ENCODE results near the gene TTLL12. TPM values are rescaled to one million over a fixed set of nuclear protein-coding genes. Genes with fewer than 3 reads are reported as not detected.

TTLL12 gene
- total RNA-seq, 1 experiment from 2014 or later: 61.0 TPM

GRCh38 chr22:43226377-43227238 lies 39.7 kb upstream of the TTLL12 start:
- H3K27ac Mint-ChIP-seq (ENCODE audit: low read depth, unreplicated experiment): no peak overlapping the region
- ChIA-PET POLR2A (no interaction called here), CTCF (no interaction called here)
- no peaks in the 10 kb centered on the region for H3K36me3 Mint-ChIP-seq (ENCODE audit: insufficient read depth, unreplicated experiment)
- intact Hi-C loops (cut with micrococcal nuclease): no loop called here
- no peak for TF ChIP-seq CTCF (IDR thresholded peaks at IDR 0.05; ENCODE audit: unreplicated experiment)
- no peaks in the 10 kb centered on the region for H3K9me3 Mint-ChIP-seq (ENCODE audit: unreplicated experiment)
- H3K4me3 Mint-ChIP-seq (ENCODE audit: unreplicated experiment): no peak overlapping the region
- peaks cover 29% of the 10 kb centered on the region for H3K27me3 Mint-ChIP-seq (ENCODE audit: insufficient read depth, unreplicated experiment)
- DNase-seq (ENCODE audit: unreplicated experiment): no peak
- BruUV-seq (replicated peaks): no TSS peak
- H3K4me1 Mint-ChIP-seq (ENCODE audit: insufficient read depth, unreplicated experiment): peaks cover 12% of the 10 kb centered on the region

GRCh38 chr22:43225609-43226008 lies 38.7 kb upstream of the TTLL12 start:
- no TSS peak for BruUV-seq (replicated peaks)
- H3K4me3 Mint-ChIP-seq (ENCODE audit: unreplicated experiment): no peak overlapping the region
- no peak for DNase-seq (ENCODE audit: unreplicated experiment)
- TF ChIP-seq CTCF (IDR thresholded peaks at IDR 0.05; ENCODE audit: unreplicated experiment): no peak
- no peak overlapping the region for H3K27ac Mint-ChIP-seq (ENCODE audit: low read depth, unreplicated experiment)
- ChIA-PET POLR2A (no interaction called here), CTCF (no interaction called here)
- H3K9me3 Mint-ChIP-seq (ENCODE audit: unreplicated experiment): no peaks in the 10 kb centered on the region
- H3K36me3 Mint-ChIP-seq (ENCODE audit: insufficient read depth, unreplicated experiment): no peaks in the 10 kb centered on the region
- intact Hi-C loops (cut with micrococcal nuclease): no loop called here
- peaks cover 7% of the 10 kb centered on the region for H3K4me1 Mint-ChIP-seq (ENCODE audit: insufficient read depth, unreplicated experiment)
- H3K27me3 Mint-ChIP-seq (ENCODE audit: insufficient read depth, unreplicated experiment): peaks cover 29% of the 10 kb centered on the region

GRCh38 chr22:43222987-43223386 lies 36.1 kb upstream of the TTLL12 start:
- H3K4me1 Mint-ChIP-seq (ENCODE audit: insufficient read depth, unreplicated experiment): no peaks in the 10 kb centered on the region
- H3K27me3 Mint-ChIP-seq (ENCODE audit: insufficient read depth, unreplicated experiment): peaks cover 22% of the 10 kb centered on the region
- CTCF ChIA-PET: no interaction called here

GRCh38 chr22:43222262-43222661 lies 35.3 kb upstream of the TTLL12 start:
- intact Hi-C loops (cut with micrococcal nuclease): no loop called here
- H3K9me3 Mint-ChIP-seq (ENCODE audit: unreplicated experiment): no peaks in the 10 kb centered on the region
- no peaks in the 10 kb centered on the region for H3K4me1 Mint-ChIP-seq (ENCODE audit: insufficient read depth, unreplicated experiment)
- no peak overlapping the region for H3K27ac Mint-ChIP-seq (ENCODE audit: low read depth, unreplicated experiment)
- peaks cover 18% of the 10 kb centered on the region for H3K27me3 Mint-ChIP-seq (ENCODE audit: insufficient read depth, unreplicated experiment)
- POLR2A ChIA-PET: no interaction called here
- H3K4me3 Mint-ChIP-seq (ENCODE audit: unreplicated experiment): no peak overlapping the region
- peak; percentile 13 for DNase-seq (ENCODE audit: unreplicated experiment)
- BruUV-seq (replicated peaks): no TSS peak
- no peaks in the 10 kb centered on the region for H3K36me3 Mint-ChIP-seq (ENCODE audit: insufficient read depth, unreplicated experiment)
- CTCF ChIA-PET: interaction anchor here (1.2 kb wide), 1 partner anchor 9 kb away, joined by 4 read pairs; no protein-coding TSS in a partner anchor
- TF ChIP-seq CTCF (IDR thresholded peaks at IDR 0.05; ENCODE audit: unreplicated experiment): no peak

More at GRCh38 chr22:43222987-43223386, 36.1 kb upstream of the TTLL12 start:
- intact Hi-C loops (cut with micrococcal nuclease): no loop called here
- POLR2A ChIA-PET: no interaction called here
- Mint-ChIP-seq H3K9me3 (ENCODE audit: unreplicated experiment) (no peaks in the 10 kb centered on the region), H3K36me3 (ENCODE audit: insufficient read depth, unreplicated experiment) (no peaks in the 10 kb centered on the region), H3K27ac (ENCODE audit: low read depth, unreplicated experiment) (no peak overlapping the region), H3K4me3 (ENCODE audit: unreplicated experiment) (no peak overlapping the region)
- no TSS peak for BruUV-seq (replicated peaks)
- no peak for TF ChIP-seq CTCF (IDR thresholded peaks at IDR 0.05; ENCODE audit: unreplicated experiment)
- DNase-seq (ENCODE audit: unreplicated experiment): no peak
